Stomach (tissue), 4 donors: ENCODE measurements around the gene YARS1.

ENCODE experiments used
- POLR2A ChIP-seq, 4 donors: fragments of 450-650 bp; IDR thresholded peaks; one replicate each; pipeline ENCODE4 v1.6.1; 2016; ENCODE audit warnings: antibody characterized with exemption in 4 of 4, control low read depth in 2 of 4, mild to moderate bottlenecking in 1 of 4, moderate library complexity in 1 of 4
- POLR2AphosphoS5 ChIP-seq, 3 donors: sonication (generic); formaldehyde crosslinking; IDR thresholded peaks; one replicate each; pipeline ENCODE4 v1.6.1; 2016; ENCODE audit warnings: antibody characterized with exemption in 3 of 3
- TF ChIP-seq, protein P1 (sequence below), 7 experiments: fragments of 450-650 bp in 4 of 7; fragments of 200-600 bp in 3 of 7; sonication (generic) in 3 of 7; IDR thresholded peaks; one replicate each; pipeline ENCODE4 v1.5.1; 2016 to 2019; ENCODE audit warnings: antibody characterized with exemption in 7 of 7, control low read depth in 2 of 7, mild to moderate bottlenecking in 1 of 7

DNA sequence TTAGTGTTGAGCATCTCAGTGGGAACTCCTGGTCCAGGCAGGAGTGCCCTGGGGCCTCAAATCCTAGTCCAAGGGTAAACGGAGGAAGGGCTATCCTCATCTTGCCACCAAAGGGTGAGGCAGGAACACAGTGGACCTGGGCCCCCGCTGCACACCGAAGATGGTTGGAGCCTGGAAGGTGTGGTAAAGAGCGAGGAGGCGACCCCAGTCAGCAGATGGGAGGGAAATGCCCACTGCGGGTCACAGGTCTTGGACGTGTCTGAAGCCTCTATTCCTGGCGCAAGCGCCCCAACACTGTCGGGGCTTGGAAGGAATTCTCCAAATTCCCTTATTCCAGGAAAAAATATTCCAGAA is 76.1 kb downstream of the YARS1 start:
- TF ChIP-seq, protein P1, sequence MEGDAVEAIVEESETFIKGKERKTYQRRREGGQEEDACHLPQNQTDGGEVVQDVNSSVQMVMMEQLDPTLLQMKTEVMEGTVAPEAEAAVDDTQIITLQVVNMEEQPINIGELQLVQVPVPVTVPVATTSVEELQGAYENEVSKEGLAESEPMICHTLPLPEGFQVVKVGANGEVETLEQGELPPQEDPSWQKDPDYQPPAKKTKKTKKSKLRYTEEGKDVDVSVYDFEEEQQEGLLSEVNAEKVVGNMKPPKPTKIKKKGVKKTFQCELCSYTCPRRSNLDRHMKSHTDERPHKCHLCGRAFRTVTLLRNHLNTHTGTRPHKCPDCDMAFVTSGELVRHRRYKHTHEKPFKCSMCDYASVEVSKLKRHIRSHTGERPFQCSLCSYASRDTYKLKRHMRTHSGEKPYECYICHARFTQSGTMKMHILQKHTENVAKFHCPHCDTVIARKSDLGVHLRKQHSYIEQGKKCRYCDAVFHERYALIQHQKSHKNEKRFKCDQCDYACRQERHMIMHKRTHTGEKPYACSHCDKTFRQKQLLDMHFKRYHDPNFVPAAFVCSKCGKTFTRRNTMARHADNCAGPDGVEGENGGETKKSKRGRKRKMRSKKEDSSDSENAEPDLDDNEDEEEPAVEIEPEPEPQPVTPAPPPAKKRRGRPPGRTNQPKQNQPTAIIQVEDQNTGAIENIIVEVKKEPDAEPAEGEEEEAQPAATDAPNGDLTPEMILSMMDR (IDR thresholded peaks at IDR 0.05): no peak
- no peak for TF ChIP-seq POLR2AphosphoS5 (IDR thresholded peaks at IDR 0.05)
- TF ChIP-seq POLR2A (IDR thresholded peaks at IDR 0.05): no peak
